Coronary artery (tissue), 2 donors: Measurements from ENCODE around the gene HOXD8.

ENCODE experiments used
- DNase-seq: peaks from one replicate; pipeline ENCODE4 v3.0.0-alpha.2; 2017; ENCODE audit warnings: low spot score
- H3K27ac ChIP-seq, 2 donors: fragments of 200-600 bp; sonication (generic); one replicate each; pipeline ENCODE4 v1.5.1; 2016 to 2019
- H3K4me3 ChIP-seq: fragments of 200-600 bp; sonication (generic); 2 replicates; pipeline ENCODE4 v1.5.1; 2016; ENCODE audit warnings: mild to moderate bottlenecking, moderate library complexity
- TF ChIP-seq, protein P1 (sequence below): fragments of 200-600 bp; sonication (generic); IDR thresholded peaks from one replicate; pipeline ENCODE4 v1.5.1; 2019; ENCODE audit warnings: antibody characterized with exemption

Gene HOXD8

DNA sequence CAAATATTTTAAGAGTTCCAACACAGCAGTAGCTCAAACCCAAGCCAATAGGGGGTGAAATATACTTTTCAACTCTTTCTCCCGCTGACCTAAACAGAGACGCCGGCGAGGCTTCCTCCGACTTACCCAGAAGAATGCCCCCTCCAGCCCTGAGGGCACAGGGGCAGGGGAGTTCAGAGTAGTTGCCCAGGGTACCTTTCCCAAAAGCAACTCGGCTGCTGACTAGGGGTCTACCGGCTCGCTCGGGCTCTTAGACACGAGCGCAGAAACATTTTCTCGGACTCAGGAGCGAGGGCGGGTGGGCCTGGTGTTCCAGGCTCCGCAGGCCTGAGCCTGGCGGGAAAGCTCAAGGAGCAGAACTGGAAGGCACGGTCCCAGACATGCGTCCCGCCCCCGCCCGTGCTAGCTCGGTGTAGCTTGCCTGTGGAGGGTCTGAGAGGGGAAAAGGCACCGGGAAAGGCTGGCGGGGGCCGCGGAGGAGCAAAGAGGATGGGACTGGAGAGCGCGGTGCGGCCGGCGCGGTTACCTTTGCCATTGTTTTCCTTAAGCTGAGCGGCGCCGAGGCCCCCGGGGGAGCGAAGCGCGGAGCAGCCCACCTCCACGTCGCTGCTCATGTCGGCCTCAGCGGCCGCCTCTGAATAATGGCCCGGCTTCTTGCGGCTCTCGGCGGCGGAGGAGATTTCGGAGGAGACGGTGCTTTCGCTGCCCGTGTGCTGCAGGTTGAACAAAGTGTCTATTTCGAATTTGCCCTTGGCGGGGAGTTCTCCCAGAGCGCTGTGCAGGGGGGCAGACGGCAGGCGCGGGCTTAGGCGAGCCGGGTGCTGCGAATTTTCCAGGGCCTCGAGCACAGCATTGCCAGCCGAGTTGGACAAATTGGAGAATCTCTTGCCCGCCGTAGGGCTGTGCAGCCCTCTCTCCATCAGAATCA, 46.4 kb upstream of the HOXD8 start:
- TF ChIP-seq, protein P1, sequence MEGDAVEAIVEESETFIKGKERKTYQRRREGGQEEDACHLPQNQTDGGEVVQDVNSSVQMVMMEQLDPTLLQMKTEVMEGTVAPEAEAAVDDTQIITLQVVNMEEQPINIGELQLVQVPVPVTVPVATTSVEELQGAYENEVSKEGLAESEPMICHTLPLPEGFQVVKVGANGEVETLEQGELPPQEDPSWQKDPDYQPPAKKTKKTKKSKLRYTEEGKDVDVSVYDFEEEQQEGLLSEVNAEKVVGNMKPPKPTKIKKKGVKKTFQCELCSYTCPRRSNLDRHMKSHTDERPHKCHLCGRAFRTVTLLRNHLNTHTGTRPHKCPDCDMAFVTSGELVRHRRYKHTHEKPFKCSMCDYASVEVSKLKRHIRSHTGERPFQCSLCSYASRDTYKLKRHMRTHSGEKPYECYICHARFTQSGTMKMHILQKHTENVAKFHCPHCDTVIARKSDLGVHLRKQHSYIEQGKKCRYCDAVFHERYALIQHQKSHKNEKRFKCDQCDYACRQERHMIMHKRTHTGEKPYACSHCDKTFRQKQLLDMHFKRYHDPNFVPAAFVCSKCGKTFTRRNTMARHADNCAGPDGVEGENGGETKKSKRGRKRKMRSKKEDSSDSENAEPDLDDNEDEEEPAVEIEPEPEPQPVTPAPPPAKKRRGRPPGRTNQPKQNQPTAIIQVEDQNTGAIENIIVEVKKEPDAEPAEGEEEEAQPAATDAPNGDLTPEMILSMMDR, result no peak
- peak; percentile 61 for DNase-seq
- H3K4me3 ChIP-seq, result peak overlapping the region; percentile 28
- no peak overlapping the region for H3K27ac ChIP-seq

DNA sequence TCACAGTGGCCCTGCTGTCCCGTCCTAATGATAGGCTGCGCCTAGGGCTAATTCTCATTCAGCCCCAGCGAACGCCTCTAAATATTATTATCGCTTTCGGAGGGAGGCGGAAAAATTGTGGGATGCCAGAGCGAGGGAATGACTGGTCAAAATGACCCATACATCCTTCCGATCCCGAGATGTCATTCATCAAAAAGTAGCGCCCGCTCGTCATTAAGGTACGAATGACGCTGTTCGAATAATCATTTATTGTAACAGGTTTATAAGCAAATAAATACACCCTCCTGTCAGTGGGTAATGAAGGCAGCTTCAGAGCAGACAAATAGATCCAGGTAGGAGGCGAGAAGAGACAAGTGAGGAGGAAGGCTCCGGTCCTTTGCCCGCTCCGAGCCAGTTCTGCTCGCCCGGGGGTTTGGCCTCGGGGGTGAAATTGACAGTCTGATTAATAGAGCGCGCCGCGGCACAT, 45.7 kb upstream of the HOXD8 start, which contains the start of gene EVX2:
Gene EVX2, minus strand, starts transcription at position 167 of the 466 bp plus-strand sequence. CDS start 186 bp downstream, outside the sequence.
- TF ChIP-seq, protein P1, result no peak
- peak; percentile 36 for DNase-seq
- Histone ChIP-seq H3K4me3 (peak within 1 kb of the TSS; percentile 28), H3K27ac (no peak within 1 kb of the TSS)

DNA sequence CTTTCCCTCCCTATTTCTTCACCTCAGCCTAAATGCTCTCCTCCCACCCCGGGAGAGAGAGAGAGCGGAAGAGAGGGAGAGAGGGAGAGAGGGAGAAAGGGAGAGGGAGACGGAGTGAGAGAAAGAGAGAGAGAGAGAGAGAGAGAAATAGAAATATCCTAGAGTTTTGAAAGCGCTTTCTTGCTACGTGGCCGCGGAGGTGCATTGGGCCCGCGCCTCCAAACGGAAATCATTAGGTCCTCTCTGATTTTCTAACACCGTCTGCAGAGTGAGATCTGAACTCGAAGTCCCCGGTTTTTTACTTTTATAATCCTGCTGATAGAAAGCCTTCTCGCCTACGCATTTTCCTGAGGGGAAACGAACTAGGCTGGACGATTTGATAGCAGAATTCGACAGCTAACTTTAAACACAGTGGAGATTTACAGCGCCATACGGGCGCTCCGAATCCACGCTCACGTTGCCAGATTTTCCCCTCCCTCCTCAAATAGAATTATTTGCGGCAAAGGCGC, 44.8 kb upstream of the HOXD8 start:
- no peak overlapping the region for H3K4me3 ChIP-seq
- DNase-seq, result peak; percentile 1
- TF ChIP-seq, protein P1, result no peak
- H3K27ac ChIP-seq, result no peak overlapping the region

DNA sequence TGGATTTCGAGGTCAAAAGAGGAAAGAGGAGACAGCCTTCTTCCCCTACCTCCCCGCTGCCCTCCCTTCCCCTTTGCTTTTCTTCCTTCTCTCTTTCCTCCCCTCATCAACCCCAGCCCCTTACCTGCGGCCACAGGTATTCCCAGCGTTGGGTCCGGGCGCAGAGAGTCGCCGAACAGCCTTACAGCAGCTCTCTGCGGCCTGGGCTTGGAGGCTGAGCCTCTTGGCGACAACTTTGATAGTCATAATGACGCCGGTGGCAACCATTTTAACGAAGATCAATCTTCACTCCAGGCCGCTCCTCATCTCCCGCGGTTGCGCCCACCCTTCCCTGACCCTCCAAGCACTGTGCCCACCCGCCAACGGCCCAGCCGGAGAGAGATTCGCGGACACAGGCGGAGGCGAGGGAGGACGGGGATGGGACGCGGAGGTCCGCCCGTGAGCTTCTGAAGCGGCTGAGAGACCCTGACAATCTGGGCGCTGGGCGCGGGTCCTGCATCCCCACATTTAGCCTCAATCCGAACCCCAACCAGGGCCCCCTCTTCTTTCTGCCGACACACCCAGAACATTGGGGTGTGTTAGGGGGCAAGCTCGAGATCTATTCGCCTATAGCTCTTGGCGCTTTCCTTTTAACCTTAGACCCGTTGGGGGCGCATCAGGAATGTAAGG, 44.3 kb upstream of the HOXD8 start:
- TF ChIP-seq, protein P1, result no peak
- peak; percentile 47 for DNase-seq
- Histone ChIP-seq H3K4me3 (peak overlapping the region; percentile 25), H3K27ac (no peak overlapping the region)

DNA sequence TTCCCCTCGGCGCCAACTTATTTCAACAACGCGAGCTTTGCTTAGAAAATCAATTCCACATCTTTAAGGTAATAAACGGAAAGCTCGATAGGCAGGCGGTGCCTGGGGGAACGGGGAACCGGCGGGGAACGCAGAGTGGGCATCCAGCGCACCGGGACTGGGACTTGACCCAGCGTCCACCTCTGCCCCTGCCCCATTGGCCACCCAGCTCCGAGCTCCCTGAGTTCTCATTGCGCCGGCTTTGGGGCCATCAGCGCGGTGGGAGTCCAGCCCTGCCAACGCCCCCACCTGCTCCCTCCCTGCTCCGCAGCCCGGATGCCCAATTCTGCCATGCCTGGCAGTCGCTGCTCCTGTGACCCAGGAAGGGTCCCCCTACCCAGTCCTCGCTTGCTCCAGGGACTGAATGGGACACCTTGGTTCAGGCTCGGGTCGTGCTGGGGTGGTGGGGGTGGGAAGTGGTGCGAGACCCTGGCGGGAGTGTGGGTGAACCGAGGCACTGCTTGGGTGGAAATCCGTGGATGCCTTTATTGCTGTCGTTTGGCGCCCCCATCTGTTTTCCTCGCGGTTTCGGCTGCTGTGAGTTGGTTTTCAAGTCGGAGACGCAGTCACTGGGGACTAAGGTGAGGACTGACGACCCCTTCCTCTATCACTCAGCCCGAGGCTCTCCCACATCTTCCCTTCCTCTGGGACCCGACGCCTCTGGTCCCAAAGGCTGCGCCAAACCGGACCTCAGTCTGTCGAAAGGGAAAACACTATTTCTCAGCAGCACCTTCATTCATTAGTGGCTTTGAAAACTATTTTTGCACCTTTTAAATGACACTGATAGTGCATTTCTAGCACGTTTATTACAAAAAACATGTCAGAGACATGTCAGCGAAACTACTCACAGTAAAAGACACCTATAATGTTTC, 43.4 kb upstream of the HOXD8 start:
- peak overlapping the region; percentile 41 for H3K4me3 ChIP-seq
- DNase-seq, result peak; percentile 67
- TF ChIP-seq, protein P1, result peak; percentile 20
- no peak overlapping the region for H3K27ac ChIP-seq

DNA sequence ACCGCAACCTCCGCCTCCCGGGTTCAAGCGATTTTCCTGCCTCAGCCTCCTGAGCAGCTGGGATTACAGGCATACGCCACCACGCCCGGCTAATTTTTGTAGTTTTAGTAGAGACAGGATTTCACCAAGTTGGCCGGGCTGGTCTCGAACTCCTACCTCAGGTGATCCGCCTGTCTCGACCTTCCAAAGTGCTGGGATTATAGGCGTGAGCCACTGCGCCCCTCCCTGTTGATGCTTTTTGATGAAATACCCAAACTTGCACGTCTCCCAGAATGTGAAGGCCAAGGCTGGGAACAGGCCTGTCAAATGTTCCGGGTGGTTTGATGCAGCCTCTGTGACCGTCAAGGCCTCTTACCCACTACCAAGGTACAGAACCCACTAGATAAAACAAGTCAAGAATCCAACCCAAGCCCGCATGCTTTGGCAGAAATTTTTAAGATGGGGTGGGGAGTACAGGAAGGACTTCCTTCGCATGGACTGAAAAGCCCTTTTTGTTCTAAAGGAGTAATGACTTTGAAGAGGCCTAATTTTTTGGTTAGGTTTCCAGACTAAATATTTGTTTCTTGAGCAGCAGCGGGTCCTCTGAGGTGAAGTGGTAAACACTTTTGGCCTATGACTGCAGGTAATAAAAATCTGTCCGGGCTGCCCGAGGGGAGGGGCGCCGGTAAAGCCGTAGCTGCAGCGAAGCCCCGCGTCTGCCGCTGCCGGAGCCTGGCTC, 42.0 kb upstream of the HOXD8 start:
- Histone ChIP-seq H3K4me3 (peak overlapping the region; percentile 52), H3K27ac (no peak overlapping the region)
- DNase-seq, result peak; percentile 41
- TF ChIP-seq, protein P1, result no peak
